Endodermal cell (in vitro differentiated cells): ENCODE results near the gene KCTD3. TPM values are rescaled to one million over a fixed set of nuclear protein-coding genes. Genes with fewer than 3 reads are reported as not detected.
A peak's percentile ranks its signal among the peaks of the same experiment; 100 is the strongest.

Source experiments
- DNase-seq: peaks from one replicate; pipeline ENCODE4 v3.0.0-alpha.2; 2017
- H3K27ac ChIP-seq: 2 replicates; pipeline ENCODE4 v1.5.1; 2013; ENCODE audit warnings: mild to moderate bottlenecking, low read depth, low read length, moderate library complexity
- H3K27me3 ChIP-seq: 2 replicates; pipeline ENCODE4 v1.6.1; 2013; ENCODE audit warnings: mild to moderate bottlenecking, low read length, moderate library complexity; ENCODE audit not compliant: insufficient read depth, control insufficient read depth, poor library complexity, severe bottlenecking
- H3K36me3 ChIP-seq: 2 replicates; pipeline ENCODE4 v1.7.0; 2013; ENCODE audit warnings: mild to moderate bottlenecking, low read length, moderate library complexity; ENCODE audit not compliant: control insufficient read depth, insufficient read depth
- H3K4me1 ChIP-seq: one replicate; pipeline ENCODE4 v1.7.0; 2013; ENCODE audit warnings: low read length; ENCODE audit not compliant: control insufficient read depth, insufficient read depth
- H3K4me3 ChIP-seq: 2 replicates; pipeline ENCODE4 v1.5.1; 2013; ENCODE audit warnings: mild to moderate bottlenecking, low read length, moderate library complexity
- H3K9ac ChIP-seq: 2 replicates; pipeline ENCODE4 v1.6.1; 2013; ENCODE audit warnings: mild to moderate bottlenecking, low read length, moderate library complexity; ENCODE audit not compliant: poor library complexity, severe bottlenecking; ENCODE audit errors: extremely low read depth
- H3K9me3 ChIP-seq: 2 replicates; pipeline ENCODE4 v1.6.1; 2013; ENCODE audit warnings: mild to moderate bottlenecking, low read length, moderate library complexity; ENCODE audit not compliant: control insufficient read depth
- H3K27ac Mint-ChIP-seq: 2 replicates; pipeline ENCODE4 v1.8.0; 2020; ENCODE audit warnings: mixed read lengths
- H3K27me3 Mint-ChIP-seq: 2 replicates; pipeline ENCODE4 v1.8.0; 2021; ENCODE audit warnings: mild to moderate bottlenecking, mixed read lengths; ENCODE audit not compliant: insufficient read depth
- H3K36me3 Mint-ChIP-seq: 2 replicates; pipeline ENCODE4 v1.8.0; 2020; ENCODE audit warnings: low read depth, mixed read lengths
- H3K4me1 Mint-ChIP-seq: 2 replicates; pipeline ENCODE4 v1.8.0; 2020; ENCODE audit warnings: mixed read lengths
- H3K4me3 Mint-ChIP-seq: 2 replicates; pipeline ENCODE4 v1.8.0; 2020; ENCODE audit warnings: mild to moderate bottlenecking, moderate library complexity, mixed read lengths
- H3K9me3 Mint-ChIP-seq: 2 replicates; pipeline ENCODE4 v1.8.0; 2020; ENCODE audit warnings: mild to moderate bottlenecking, mixed read lengths
- WGBS, 2 experiments: methylation state at CpG; one replicate each; pipeline versions ENCODE4 v1.1.5 to v1.1.7; 2013; ENCODE audit warnings: missing lambda C conversion rate in 2 of 2, mixed read lengths in 1 of 2; ENCODE audit not compliant: insufficient coverage in 1 of 2, insufficient read length in 1 of 2; 5-methylcytosine and 5-hydroxymethylcytosine counted together
- total RNA-seq, 2 donors: library from RNA; stranded (reverse); fragmentation: NEBNext Ultra II Directional in 1 of 2; extraction: Animal tissue kit (Norgen Biotek cat#: 25700) in 1 of 2; gene quantifications; 2 replicates in 1 of 2; 3 replicates in 1 of 2; pipeline ENCODE4 v1.2.1, GENCODE V29; 2021
- TF ChIP-seq, protein P1 (sequence below): fragments of 200-600 bp; sonication (generic); conservative IDR thresholded peaks from 2 replicates; pipeline ENCODE4 v1.5.0; 2021; ENCODE audit warnings: antibody characterized with exemption, mild to moderate bottlenecking

Gene KCTD3
- total RNA-seq, 2 donors from 2014 or later: 42.2 to 46.5 TPM

DNA sequence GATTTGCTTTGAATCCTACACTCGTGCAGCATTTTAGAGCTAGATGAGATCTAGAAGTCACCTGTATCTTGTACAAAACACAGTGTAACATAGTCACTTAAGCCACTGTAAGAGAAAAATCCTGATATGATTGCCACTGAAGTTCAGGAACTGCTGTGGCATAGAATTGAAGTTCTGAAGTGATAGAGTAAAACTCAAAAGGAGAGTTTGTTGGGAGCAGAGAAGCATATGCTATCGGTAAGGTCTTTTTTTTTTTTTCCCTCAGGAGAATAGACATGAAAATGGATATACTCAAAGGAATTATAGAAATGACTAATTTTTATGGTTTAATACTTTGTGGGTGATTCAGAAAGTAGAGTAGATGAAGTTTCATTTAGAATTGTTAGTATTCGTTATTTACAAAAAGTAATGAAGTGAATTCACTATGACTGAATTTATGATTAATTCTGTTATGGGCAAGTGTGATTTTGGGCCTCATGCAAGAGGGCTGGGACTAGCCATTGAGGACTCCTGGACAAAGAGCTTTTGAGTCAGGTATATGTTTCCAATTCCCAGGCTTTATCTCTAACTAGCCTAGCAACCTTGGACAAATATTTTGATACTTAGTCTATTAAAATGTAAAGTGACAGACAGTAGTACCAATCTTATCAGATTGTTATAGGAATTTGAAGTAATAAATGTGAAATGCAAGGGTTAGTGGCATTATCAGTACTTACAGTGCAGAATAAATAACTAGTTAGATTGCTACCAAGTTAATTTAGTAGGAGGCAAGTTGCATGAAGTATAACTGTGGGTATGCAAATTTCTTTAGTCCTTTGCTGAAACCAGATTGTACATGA lies 3.1 kb downstream of the KCTD3 start:
- peaks cover 2% of the 10 kb centered on the region for H3K36me3 Mint-ChIP-seq
- Histone ChIP-seq H3K36me3 (peaks cover 8% of the 10 kb centered on the region), H3K4me3 (peak overlapping the region; percentile 8), H3K4me1 (no peaks in the 10 kb centered on the region), H3K9me3 (no peaks in the 10 kb centered on the region), H3K27ac (no peak overlapping the region), H3K9ac (no peak overlapping the region), H3K27me3 (no peaks in the 10 kb centered on the region)
- TF ChIP-seq, protein P1, sequence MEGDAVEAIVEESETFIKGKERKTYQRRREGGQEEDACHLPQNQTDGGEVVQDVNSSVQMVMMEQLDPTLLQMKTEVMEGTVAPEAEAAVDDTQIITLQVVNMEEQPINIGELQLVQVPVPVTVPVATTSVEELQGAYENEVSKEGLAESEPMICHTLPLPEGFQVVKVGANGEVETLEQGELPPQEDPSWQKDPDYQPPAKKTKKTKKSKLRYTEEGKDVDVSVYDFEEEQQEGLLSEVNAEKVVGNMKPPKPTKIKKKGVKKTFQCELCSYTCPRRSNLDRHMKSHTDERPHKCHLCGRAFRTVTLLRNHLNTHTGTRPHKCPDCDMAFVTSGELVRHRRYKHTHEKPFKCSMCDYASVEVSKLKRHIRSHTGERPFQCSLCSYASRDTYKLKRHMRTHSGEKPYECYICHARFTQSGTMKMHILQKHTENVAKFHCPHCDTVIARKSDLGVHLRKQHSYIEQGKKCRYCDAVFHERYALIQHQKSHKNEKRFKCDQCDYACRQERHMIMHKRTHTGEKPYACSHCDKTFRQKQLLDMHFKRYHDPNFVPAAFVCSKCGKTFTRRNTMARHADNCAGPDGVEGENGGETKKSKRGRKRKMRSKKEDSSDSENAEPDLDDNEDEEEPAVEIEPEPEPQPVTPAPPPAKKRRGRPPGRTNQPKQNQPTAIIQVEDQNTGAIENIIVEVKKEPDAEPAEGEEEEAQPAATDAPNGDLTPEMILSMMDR: no peak
- H3K27me3 Mint-ChIP-seq: no peaks in the 10 kb centered on the region
- no peak for DNase-seq
- H3K9me3 Mint-ChIP-seq: peaks cover 2% of the 10 kb centered on the region
- 87 to 93% methylated on average over 3 of the region's 3 CpGs for WGBS, 2 experiments
- H3K4me3 Mint-ChIP-seq: no peak overlapping the region
- peaks cover 21% of the 10 kb centered on the region for H3K4me1 Mint-ChIP-seq
- H3K27ac Mint-ChIP-seq: no peak overlapping the region

DNA sequence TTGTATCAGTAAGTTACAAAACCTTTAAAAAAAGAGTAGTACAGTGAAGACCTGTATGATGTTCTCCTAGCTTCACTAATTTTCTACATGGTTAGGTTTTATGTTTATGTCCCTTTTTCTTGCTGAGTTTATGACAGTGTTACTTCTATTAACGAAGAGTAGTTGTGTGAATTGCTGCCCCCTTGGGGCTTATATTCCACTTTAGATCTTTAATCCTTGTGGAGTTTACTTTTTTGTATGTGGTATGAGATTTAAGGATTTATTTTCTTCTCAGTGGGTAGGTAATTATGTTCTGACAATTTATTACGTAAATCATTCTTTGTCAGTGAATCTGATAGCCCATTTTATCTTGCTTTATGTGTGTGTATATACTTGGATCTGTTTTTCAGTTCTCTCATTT lies 14.8 kb downstream of the KCTD3 start:
- Mint-ChIP-seq H3K27ac (no peak overlapping the region), H3K4me3 (no peak overlapping the region), H3K4me1 (no peaks in the 10 kb centered on the region), H3K27me3 (no peaks in the 10 kb centered on the region), H3K36me3 (peaks cover 79% of the 10 kb centered on the region), H3K9me3 (peaks cover 10% of the 10 kb centered on the region)
- Histone ChIP-seq H3K4me1 (no peaks in the 10 kb centered on the region), H3K27me3 (no peaks in the 10 kb centered on the region), H3K27ac (no peak overlapping the region), H3K9me3 (peaks cover 21% of the 10 kb centered on the region), H3K4me3 (no peak overlapping the region), H3K36me3 (peaks cover 85% of the 10 kb centered on the region), H3K9ac (no peak overlapping the region)
- TF ChIP-seq, protein P1: no peak
- 100% methylated on average over 2 of the region's 2 CpGs; no CpG with 5 or more reads in 1 of the 2 experiments for WGBS, 2 experiments
- DNase-seq: no peak

DNA sequence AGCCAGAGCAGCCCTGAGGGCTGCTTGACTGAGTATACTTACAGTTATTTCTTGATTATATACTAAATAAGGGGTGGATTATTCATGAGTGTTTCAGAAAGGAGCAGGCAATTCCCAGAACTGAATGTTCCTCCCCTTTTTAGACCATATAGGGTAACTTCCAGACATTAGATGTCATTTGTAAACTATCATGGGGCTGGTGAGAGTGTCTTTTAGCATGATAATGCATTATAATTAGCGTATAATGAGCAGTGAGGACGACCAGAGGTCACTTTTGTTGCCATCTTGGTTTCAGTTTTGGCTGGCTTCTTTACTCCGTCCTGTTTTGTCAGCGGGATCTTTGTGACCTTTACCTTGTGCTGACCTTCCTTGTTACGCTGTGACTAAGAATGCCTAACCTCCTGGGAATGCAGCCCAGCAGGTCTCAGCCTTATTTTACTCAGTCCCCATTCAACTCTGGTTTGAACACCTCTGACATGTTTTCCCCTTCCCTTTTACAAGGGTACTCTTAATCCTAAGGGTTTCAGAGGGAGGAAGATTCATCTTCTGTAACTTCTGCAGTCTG lies 16.2 kb downstream of the KCTD3 start:
- Histone ChIP-seq H3K27me3 (no peaks in the 10 kb centered on the region), H3K9ac (no peak overlapping the region), H3K9me3 (peaks cover 21% of the 10 kb centered on the region), H3K4me3 (no peak overlapping the region), H3K4me1 (no peaks in the 10 kb centered on the region), H3K27ac (no peak overlapping the region), H3K36me3 (peaks cover 80% of the 10 kb centered on the region)
- Mint-ChIP-seq H3K27ac (peak overlapping the region; percentile 23), H3K4me1 (no peaks in the 10 kb centered on the region), H3K9me3 (peaks cover 10% of the 10 kb centered on the region), H3K4me3 (no peak overlapping the region), H3K27me3 (no peaks in the 10 kb centered on the region), H3K36me3 (peaks cover 77% of the 10 kb centered on the region)
- 83 to 87% methylated on average over 5 of the region's 5 CpGs for WGBS, 2 experiments
- peak; percentile 55 for DNase-seq
- TF ChIP-seq, protein P1: no peak
